BLaER1 (cell line): ENCODE measurements around the gene EFHD2.

Experiments used
- H3K27ac ChIP-seq: shearing (Covaris generic); formaldehyde crosslinking; 2 replicates; pipeline ENCODE4 v1.8.1; 2022
- H3K27me3 ChIP-seq: shearing (Covaris generic); formaldehyde crosslinking; 2 replicates; pipeline ENCODE4 v1.8.1; 2022
- H3K36me3 ChIP-seq: shearing (Covaris generic); formaldehyde crosslinking; 2 replicates; pipeline ENCODE4 v1.8.1; 2022
- H3K4me1 ChIP-seq: shearing (Covaris generic); formaldehyde crosslinking; 2 replicates; pipeline ENCODE4 v1.8.1; 2022
- H3K4me2 ChIP-seq: shearing (Covaris generic); formaldehyde crosslinking; 2 replicates; pipeline ENCODE4 v1.8.1; 2022
- H3K4me3 ChIP-seq: shearing (Covaris generic); formaldehyde crosslinking; 2 replicates; pipeline ENCODE4 v1.8.1; 2022
- H3K9ac ChIP-seq: shearing (Covaris generic); formaldehyde crosslinking; 2 replicates; pipeline ENCODE4 v1.8.1; 2022
- H3K9me3 ChIP-seq: shearing (Covaris generic); formaldehyde crosslinking; 2 replicates; pipeline ENCODE4 v1.8.1; 2022
- H4K20me1 ChIP-seq: shearing (Covaris generic); formaldehyde crosslinking; 2 replicates; pipeline ENCODE4 v1.8.1; 2022
- Cebpa-rat ChIP-seq: shearing (Covaris generic); IDR thresholded peaks from 2 replicates; pipeline ENCODE4 v1.8.1; 2022

The EFHD2 gene

DNA sequence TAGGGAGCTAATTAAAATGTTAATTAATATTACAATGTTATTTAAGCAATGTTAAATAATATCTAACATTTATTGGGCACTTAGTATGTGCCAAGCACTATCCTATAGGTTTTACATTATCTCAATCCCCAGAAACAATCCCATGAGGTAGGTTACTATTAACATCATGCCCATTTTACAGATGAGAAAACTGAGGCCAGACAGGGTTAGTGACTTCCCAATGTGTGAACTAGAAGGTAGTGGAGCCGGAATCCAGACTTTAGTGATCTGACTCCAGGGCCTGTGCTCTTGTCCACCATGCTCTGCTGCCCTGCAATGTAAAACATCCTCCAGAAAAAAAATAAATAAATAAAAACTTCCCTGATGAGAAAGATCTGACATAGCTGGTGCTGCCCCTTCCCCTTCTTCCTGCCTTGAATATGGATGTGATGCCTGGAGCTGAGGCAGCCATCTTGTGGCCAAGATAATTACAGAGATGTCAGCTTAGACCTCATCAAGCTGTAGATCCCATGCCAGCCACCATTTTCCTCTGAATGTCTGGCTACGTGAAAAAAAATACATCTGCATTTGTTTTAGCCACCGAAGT is 39.3 kb downstream of the EFHD2 start:
- Histone ChIP-seq H3K4me3 (no peak overlapping the region), H3K27ac (no peak overlapping the region), H3K9me3 (no peaks in the 10 kb centered on the region), H4K20me1 (no peaks in the 10 kb centered on the region; the same call in 1 of the 2 replicates), H3K4me2 (no peak overlapping the region), H3K9ac (no peak overlapping the region), H3K36me3 (no peaks in the 10 kb centered on the region), H3K4me1 (peaks cover 33% of the 10 kb centered on the region), H3K27me3 (no peaks in the 10 kb centered on the region)
- TF ChIP-seq Cebpa-rat = no peak

GRCh38 chr1:15449567-15449966 is 39.9 kb downstream of the EFHD2 start:
- Histone ChIP-seq H3K27ac (no peak overlapping the region; the same call in 1 of the 2 replicates), H3K9me3 (no peaks in the 10 kb centered on the region), H4K20me1 (no peaks in the 10 kb centered on the region), H3K36me3 (no peaks in the 10 kb centered on the region), H3K4me2 (no peak overlapping the region), H3K27me3 (no peaks in the 10 kb centered on the region), H3K9ac (no peak overlapping the region), H3K4me3 (no peak overlapping the region), H3K4me1 (peaks cover 27% of the 10 kb centered on the region)
- no peak for TF ChIP-seq Cebpa-rat

DNA sequence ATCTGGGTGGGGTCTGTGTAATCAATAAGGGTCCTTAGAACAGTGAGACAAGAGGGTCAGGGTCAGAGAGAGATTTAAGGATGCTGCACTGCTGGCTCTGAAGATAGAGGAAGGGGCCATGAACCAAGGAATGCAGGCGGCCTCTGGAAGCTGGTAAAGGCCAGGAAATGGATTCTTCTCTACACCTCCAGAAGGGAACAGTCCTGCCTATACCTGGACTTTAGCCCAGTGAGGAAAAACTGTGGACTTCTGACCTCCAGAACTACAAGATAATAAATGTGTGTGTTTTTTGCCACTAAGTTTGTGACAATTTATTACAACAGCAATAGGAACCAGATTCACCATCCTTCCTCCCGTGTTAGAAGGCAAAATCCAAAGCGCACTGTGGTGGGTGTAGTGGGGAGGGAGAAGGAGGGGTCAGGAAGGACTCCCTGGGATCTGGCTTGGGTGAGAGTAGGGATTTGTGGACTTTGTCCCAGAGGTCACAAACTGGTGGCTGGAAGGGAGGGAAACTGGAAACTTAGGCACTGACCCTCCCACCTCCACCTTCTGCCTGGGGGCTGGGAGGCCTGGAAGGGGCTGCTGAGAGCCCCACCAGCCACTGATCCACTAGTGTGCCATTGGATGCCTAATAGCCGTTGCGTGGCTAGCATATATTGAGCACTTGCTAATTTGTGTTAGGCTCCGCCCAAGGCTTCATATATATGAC is 41.5 kb downstream of the EFHD2 start:
- no peak overlapping the region for H3K27ac ChIP-seq
- no peaks in the 10 kb centered on the region for H3K36me3 ChIP-seq
- no peak overlapping the region for H3K4me2 ChIP-seq
- H3K27me3 ChIP-seq = no peaks in the 10 kb centered on the region
- H3K9me3 ChIP-seq = no peaks in the 10 kb centered on the region
- H3K4me1 ChIP-seq = peaks cover 11% of the 10 kb centered on the region
- H3K4me3 ChIP-seq = no peak overlapping the region
- TF ChIP-seq Cebpa-rat = no peak
- no peaks in the 10 kb centered on the region for H4K20me1 ChIP-seq
- no peak overlapping the region for H3K9ac ChIP-seq

DNA sequence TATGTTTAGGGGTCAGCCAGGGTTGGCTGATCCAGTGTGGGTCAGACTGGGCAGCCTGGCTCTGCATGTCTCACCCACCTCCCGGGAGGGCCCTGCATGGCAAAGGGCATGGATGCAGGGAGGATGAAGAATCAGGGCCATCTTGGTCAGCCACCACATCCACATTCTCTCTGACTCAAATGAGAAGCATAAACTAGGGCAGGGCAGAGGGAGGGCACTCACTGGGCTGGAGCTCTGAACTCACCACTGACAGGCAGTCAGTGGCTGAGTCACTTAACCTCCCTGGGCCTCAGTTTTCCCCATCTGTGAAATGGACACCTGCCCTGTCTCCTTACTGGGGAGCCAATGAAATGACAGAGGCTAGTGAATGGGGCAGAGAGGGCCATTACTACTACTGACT is 42.5 kb downstream of the EFHD2 start:
- Histone ChIP-seq H3K27ac (no peak overlapping the region), H3K36me3 (no peaks in the 10 kb centered on the region), H4K20me1 (no peaks in the 10 kb centered on the region), H3K27me3 (no peaks in the 10 kb centered on the region), H3K9me3 (no peaks in the 10 kb centered on the region), H3K4me2 (no peak overlapping the region), H3K9ac (no peak overlapping the region), H3K4me3 (no peak overlapping the region), H3K4me1 (peaks cover 6% of the 10 kb centered on the region; the same call in 1 of the 2 replicates)
- TF ChIP-seq Cebpa-rat = no peak

DNA sequence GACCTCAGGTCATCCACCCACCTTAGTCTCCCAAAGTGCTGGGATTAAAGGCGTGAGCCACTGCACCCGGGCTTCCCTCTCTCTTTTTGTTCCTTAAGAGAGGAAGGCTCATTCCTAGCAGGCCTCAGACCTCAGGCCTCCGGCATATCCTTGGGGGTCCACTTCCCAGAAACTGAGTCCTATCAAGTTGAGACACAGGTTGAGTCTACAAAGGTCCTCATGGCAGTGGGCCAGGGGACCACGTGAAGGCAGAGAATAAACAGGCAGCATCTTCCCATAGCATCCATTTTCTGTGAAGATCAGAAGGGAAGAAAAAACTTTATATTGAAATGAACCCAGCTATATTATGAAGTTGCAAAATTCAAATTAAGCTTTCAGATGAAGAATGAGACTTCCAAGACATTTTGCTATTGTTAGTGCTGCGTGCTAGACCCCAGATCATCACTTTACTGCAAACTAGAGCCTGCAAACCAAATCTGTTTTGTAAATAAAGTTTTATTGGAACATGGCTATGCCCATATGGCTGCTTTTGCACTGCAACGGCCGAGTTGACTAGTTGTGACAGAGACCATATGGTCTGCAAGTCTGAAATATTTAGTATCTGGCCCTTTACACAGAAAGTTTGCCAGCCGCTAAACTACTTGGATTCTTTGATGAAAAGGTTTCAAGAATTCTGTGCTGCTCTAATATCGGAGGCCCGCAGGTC is 43.3 kb downstream of the EFHD2 start:
- H3K4me3 ChIP-seq = no peak overlapping the region
- no peak overlapping the region for H3K27ac ChIP-seq
- peaks cover 6% of the 10 kb centered on the region; the same call in 1 of the 2 replicates for H3K4me1 ChIP-seq
- no peaks in the 10 kb centered on the region for H3K27me3 ChIP-seq
- no peak overlapping the region for H3K4me2 ChIP-seq
- no peaks in the 10 kb centered on the region for H4K20me1 ChIP-seq
- H3K9ac ChIP-seq = no peak overlapping the region
- no peaks in the 10 kb centered on the region for H3K36me3 ChIP-seq
- TF ChIP-seq Cebpa-rat = no peak
- H3K9me3 ChIP-seq = no peaks in the 10 kb centered on the region

GRCh38 chr1:15453734-15454133 is 44.0 kb downstream of the EFHD2 start:
- Histone ChIP-seq H3K36me3 (no peaks in the 10 kb centered on the region), H3K27ac (no peak overlapping the region), H4K20me1 (no peaks in the 10 kb centered on the region), H3K4me1 (peaks cover 6% of the 10 kb centered on the region; the same call in 1 of the 2 replicates), H3K9ac (no peak overlapping the region), H3K4me3 (no peak overlapping the region), H3K27me3 (no peaks in the 10 kb centered on the region), H3K4me2 (no peak overlapping the region), H3K9me3 (no peaks in the 10 kb centered on the region)
- TF ChIP-seq Cebpa-rat = no peak

DNA sequence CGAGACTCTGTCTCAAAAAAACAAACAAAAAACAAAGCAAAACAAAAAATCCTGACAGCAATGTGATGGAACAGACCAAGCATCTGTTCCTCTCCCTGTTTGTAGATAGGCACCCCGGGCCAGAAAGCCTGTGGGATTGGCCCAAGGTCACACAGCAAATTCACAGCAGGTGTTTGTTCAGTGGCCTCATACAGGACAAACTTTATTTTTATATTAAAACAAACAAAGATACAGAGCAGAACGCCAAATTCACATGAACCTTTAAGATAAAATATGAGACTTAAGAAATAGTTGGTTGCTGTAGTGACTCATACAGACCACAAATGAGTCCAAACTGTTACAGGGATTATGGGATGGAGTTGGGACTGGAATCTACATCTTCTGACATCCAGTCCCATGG is 44.6 kb downstream of the EFHD2 start:
- Histone ChIP-seq H3K4me2 (no peak overlapping the region), H3K27me3 (no peaks in the 10 kb centered on the region), H3K9me3 (no peaks in the 10 kb centered on the region), H3K9ac (no peak overlapping the region), H3K27ac (no peak overlapping the region), H4K20me1 (no peaks in the 10 kb centered on the region), H3K36me3 (no peaks in the 10 kb centered on the region), H3K4me1 (peaks cover 6% of the 10 kb centered on the region; the same call in 1 of the 2 replicates), H3K4me3 (no peak overlapping the region)
- no peak for TF ChIP-seq Cebpa-rat

DNA sequence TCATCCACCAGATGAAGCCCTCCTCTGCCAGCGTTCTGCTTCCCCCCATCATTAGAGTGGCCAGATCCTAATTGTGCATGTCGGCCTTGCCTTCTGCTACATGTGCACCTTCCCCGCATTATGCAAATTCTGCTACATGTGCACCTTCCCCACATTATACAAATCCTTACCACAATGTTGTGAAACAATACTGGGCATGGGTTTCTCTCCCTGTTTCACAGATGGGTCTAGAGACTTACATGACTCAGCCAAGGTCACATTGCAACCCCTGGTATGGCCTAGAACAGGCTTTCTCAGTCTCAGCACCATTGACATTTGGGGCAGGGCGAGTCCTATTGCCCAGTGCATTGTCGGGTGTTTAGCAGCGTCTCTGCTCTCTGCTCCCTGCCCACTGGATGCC is 45.8 kb downstream of the EFHD2 start:
- Histone ChIP-seq H3K9ac (no peak overlapping the region), H3K36me3 (no peaks in the 10 kb centered on the region), H3K4me2 (no peak overlapping the region), H3K9me3 (no peaks in the 10 kb centered on the region), H3K27ac (no peak overlapping the region), H3K4me3 (no peak overlapping the region), H3K27me3 (no peaks in the 10 kb centered on the region), H4K20me1 (no peaks in the 10 kb centered on the region), H3K4me1 (peaks cover 7% of the 10 kb centered on the region)
- TF ChIP-seq Cebpa-rat = no peak

- Histone ChIP-seq H3K9me3 (no peaks in the 10 kb centered on the region), H3K4me1 (peaks cover 14% of the 10 kb centered on the region), H3K9ac (no peak within 1 kb of the TSS), H3K4me3 (no peak within 1 kb of the TSS), H3K27ac (no peak within 1 kb of the TSS), H3K4me2 (no peak within 1 kb of the TSS), H3K27me3 (no peaks in the 10 kb centered on the region), H4K20me1 (no peaks in the 10 kb centered on the region), H3K36me3 (no peaks in the 10 kb centered on the region)
- no peak for TF ChIP-seq Cebpa-rat
These were observed 46.7 kb downstream of the EFHD2 start, which contains the start of gene CELA2A for GRCh38 chr1:15456313-15456954. Gene CELA2A, plus strand, starts transcription at chr1:15456732. Its CDS starts 22 bp downstream, at chr1:15456754.
